ENCODE results near the gene SMIM1.
A peak's percentile ranks its signal among the peaks of the same experiment; 100 is the strongest.

The SMIM1 gene

GRCh38 chr1:3817821-3818597 is 45.5 kb downstream of the SMIM1 start:
- peaks cover 1% of the 10 kb centered on the region for H3K79me1 ChIP-seq (replicated peaks; ENCODE audit: low read length, poor library complexity, severe bottlenecking)
- no peak overlapping the region for H2BK12ac ChIP-seq (ENCODE audit: low read length in 2 of 2)
- no peak overlapping the region for H2AK5ac ChIP-seq (ENCODE audit: low read length, severe bottlenecking)
- no peaks in the 10 kb centered on the region for H3K9me3 ChIP-seq (ENCODE audit: control insufficient read depth, low read length)
- no peak overlapping the region for H3K23ac ChIP-seq (ENCODE audit: low read length in 2 of 2)
- peaks cover 72 to 79% of the 10 kb centered on the region in 2 experiments for H3K36me3 ChIP-seq (ENCODE audit: control insufficient read depth in 1 of 2, insufficient read depth in 2 of 2, low read depth in 1 of 2, low read length in 2 of 2)
- H3K27me3 ChIP-seq (ENCODE audit: control insufficient read depth in 1 of 2, insufficient read depth in 1 of 2, low read length in 2 of 2) = no peaks in the 10 kb centered on the region
- H3K4ac ChIP-seq (ENCODE audit: low read depth in 1 of 2, low read length in 2 of 2) = no peak overlapping the region
- no peak overlapping the region for H4K91ac ChIP-seq (ENCODE audit: low read length)
- no peak overlapping the region for H2BK15ac ChIP-seq (ENCODE audit: low read depth, poor library complexity, severe bottlenecking)
- no peak overlapping the region for H2BK5ac ChIP-seq (ENCODE audit: low read depth, low read length, poor library complexity, severe bottlenecking)
- H4K8ac ChIP-seq (ENCODE audit: low read length) = no peak overlapping the region
- no peak overlapping the region for H2BK120ac ChIP-seq (ENCODE audit: low read depth, low read length)
- H3K4me3 ChIP-seq (ENCODE audit: insufficient read depth in 1 of 2, low read depth in 1 of 2, low read length in 2 of 2) = no peak overlapping the region
- H3K4me1 ChIP-seq (ENCODE audit: control insufficient read depth, insufficient read depth, low read depth, low read length) = peaks cover 13% of the 10 kb centered on the region
- H3K9ac ChIP-seq (ENCODE audit: low read length) = no peak overlapping the region
- DNase-seq = no peak
- WGBS = 95% methylated on average over 27 of the region's 28 CpGs
- no peak overlapping the region for H3K18ac ChIP-seq (ENCODE audit: low read depth in 1 of 2, low read length in 2 of 2)
- H2AFZ ChIP-seq (ENCODE audit: low read depth, low read length) = no peak overlapping the region
- no peak overlapping the region for H3K27ac ChIP-seq (ENCODE audit: low read length, poor library complexity, severe bottlenecking)
- H3K4me2 ChIP-seq (ENCODE audit: low read length, poor library complexity, severe bottlenecking) = no peak overlapping the region
- H3K14ac ChIP-seq (ENCODE audit: low read length in 2 of 2) = no peak overlapping the region

GRCh38 chr1:3819771-3820200 is 47.2 kb downstream of the SMIM1 start:
- Histone ChIP-seq H3K79me1 (replicated peaks; ENCODE audit: low read length, poor library complexity, severe bottlenecking) (peaks cover 1% of the 10 kb centered on the region), H3K36me3 (ENCODE audit: control insufficient read depth in 1 of 2, insufficient read depth in 2 of 2, low read depth in 1 of 2, low read length in 2 of 2) (peaks cover 74 to 84% of the 10 kb centered on the region in 2 experiments), H3K4ac (ENCODE audit: low read depth in 1 of 2, low read length in 2 of 2) (no peak overlapping the region), H4K91ac (ENCODE audit: low read length) (no peak overlapping the region), H3K27me3 (ENCODE audit: control insufficient read depth in 1 of 2, insufficient read depth in 1 of 2, low read length in 2 of 2) (no peaks in the 10 kb centered on the region), H3K27ac (ENCODE audit: low read length, poor library complexity, severe bottlenecking) (no peak overlapping the region), H3K4me2 (ENCODE audit: low read length, poor library complexity, severe bottlenecking) (no peak overlapping the region), H3K9me3 (ENCODE audit: control insufficient read depth, low read length) (no peaks in the 10 kb centered on the region), H3K9ac (ENCODE audit: low read length) (no peak overlapping the region), H2AK5ac (ENCODE audit: low read length, severe bottlenecking) (no peak overlapping the region), H2BK120ac (ENCODE audit: low read depth, low read length) (no peak overlapping the region), H3K23ac (ENCODE audit: low read length in 2 of 2) (no peak overlapping the region), H2BK12ac (ENCODE audit: low read length in 2 of 2) (no peak overlapping the region), H2BK5ac (ENCODE audit: low read depth, low read length, poor library complexity, severe bottlenecking) (no peak overlapping the region), H3K18ac (ENCODE audit: low read depth in 1 of 2, low read length in 2 of 2) (no peak overlapping the region), H4K8ac (ENCODE audit: low read length) (no peak overlapping the region), H2BK15ac (ENCODE audit: low read depth, poor library complexity, severe bottlenecking) (no peak overlapping the region), H3K14ac (ENCODE audit: low read length in 2 of 2) (no peak overlapping the region), H3K4me3 (ENCODE audit: insufficient read depth in 1 of 2, low read depth in 1 of 2, low read length in 2 of 2) (no peak overlapping the region), H2AFZ (ENCODE audit: low read depth, low read length) (no peak overlapping the region), H3K4me1 (ENCODE audit: control insufficient read depth, insufficient read depth, low read depth, low read length) (peaks cover 13% of the 10 kb centered on the region)
- DNase-seq = no peak
- WGBS = 88% methylated on average over 10 of the region's 10 CpGs

- Histone ChIP-seq H3K79me1 (replicated peaks; ENCODE audit: low read length, poor library complexity, severe bottlenecking) (peaks cover 1% of the 10 kb centered on the region), H3K18ac (ENCODE audit: low read depth in 1 of 2, low read length in 2 of 2) (no peak overlapping the region), H3K27ac (ENCODE audit: low read length, poor library complexity, severe bottlenecking) (no peak overlapping the region), H3K36me3 (ENCODE audit: control insufficient read depth in 1 of 2, insufficient read depth in 2 of 2, low read depth in 1 of 2, low read length in 2 of 2) (peaks cover 74 to 82% of the 10 kb centered on the region in 2 experiments), H3K4ac (ENCODE audit: low read depth in 1 of 2, low read length in 2 of 2) (no peak overlapping the region), H2BK12ac (ENCODE audit: low read length in 2 of 2) (no peak overlapping the region), H2BK120ac (ENCODE audit: low read depth, low read length) (no peak overlapping the region), H3K4me1 (ENCODE audit: control insufficient read depth, insufficient read depth, low read depth, low read length) (peaks cover 13% of the 10 kb centered on the region), H3K14ac (ENCODE audit: low read length in 2 of 2) (no peak overlapping the region), H2BK15ac (ENCODE audit: low read depth, poor library complexity, severe bottlenecking) (no peak overlapping the region), H2AFZ (ENCODE audit: low read depth, low read length) (no peak overlapping the region), H4K8ac (ENCODE audit: low read length) (no peak overlapping the region), H3K27me3 (ENCODE audit: control insufficient read depth in 1 of 2, insufficient read depth in 1 of 2, low read length in 2 of 2) (no peaks in the 10 kb centered on the region), H3K9me3 (ENCODE audit: control insufficient read depth, low read length) (no peaks in the 10 kb centered on the region), H2AK5ac (ENCODE audit: low read length, severe bottlenecking) (no peak overlapping the region), H3K4me3 (ENCODE audit: insufficient read depth in 1 of 2, low read depth in 1 of 2, low read length in 2 of 2) (no peak overlapping the region), H3K4me2 (ENCODE audit: low read length, poor library complexity, severe bottlenecking) (no peak overlapping the region), H2BK5ac (ENCODE audit: low read depth, low read length, poor library complexity, severe bottlenecking) (no peak overlapping the region), H3K9ac (ENCODE audit: low read length) (no peak overlapping the region), H4K91ac (ENCODE audit: low read length) (no peak overlapping the region), H3K23ac (ENCODE audit: low read length in 2 of 2) (no peak overlapping the region)
- no peak for DNase-seq
- 97% methylated on average over 5 of the region's 8 CpGs for WGBS
These were observed 47.8 kb downstream of the SMIM1 start for GRCh38 chr1:3820316-3820715.

- Histone ChIP-seq H3K4me3 (ENCODE audit: insufficient read depth in 1 of 2, low read depth in 1 of 2, low read length in 2 of 2) (no peak overlapping the region), H3K18ac (ENCODE audit: low read depth in 1 of 2, low read length in 2 of 2) (no peak overlapping the region), H2BK5ac (ENCODE audit: low read depth, low read length, poor library complexity, severe bottlenecking) (no peak overlapping the region), H2BK15ac (ENCODE audit: low read depth, poor library complexity, severe bottlenecking) (no peak overlapping the region), H3K36me3 (ENCODE audit: control insufficient read depth in 1 of 2, insufficient read depth in 2 of 2, low read depth in 1 of 2, low read length in 2 of 2) (peaks cover 74 to 82% of the 10 kb centered on the region in 2 experiments), H3K14ac (ENCODE audit: low read length in 2 of 2) (no peak overlapping the region), H3K4me2 (ENCODE audit: low read length, poor library complexity, severe bottlenecking) (no peak overlapping the region), H2BK12ac (ENCODE audit: low read length in 2 of 2) (no peak overlapping the region), H3K27ac (ENCODE audit: low read length, poor library complexity, severe bottlenecking) (peak overlapping the region; percentile 28), H3K27me3 (ENCODE audit: control insufficient read depth in 1 of 2, insufficient read depth in 1 of 2, low read length in 2 of 2) (no peaks in the 10 kb centered on the region), H3K9ac (ENCODE audit: low read length) (no peak overlapping the region), H2AFZ (ENCODE audit: low read depth, low read length) (no peak overlapping the region), H3K9me3 (ENCODE audit: control insufficient read depth, low read length) (no peaks in the 10 kb centered on the region), H3K79me1 (replicated peaks; ENCODE audit: low read length, poor library complexity, severe bottlenecking) (peaks cover 1% of the 10 kb centered on the region), H3K4me1 (ENCODE audit: control insufficient read depth, insufficient read depth, low read depth, low read length) (peaks cover 15% of the 10 kb centered on the region), H3K23ac (ENCODE audit: low read length in 2 of 2) (peak overlapping the region in 1 of 2 experiments; percentile 47), H2BK120ac (ENCODE audit: low read depth, low read length) (no peak overlapping the region), H4K91ac (ENCODE audit: low read length) (no peak overlapping the region), H3K4ac (ENCODE audit: low read depth in 1 of 2, low read length in 2 of 2) (no peak overlapping the region), H4K8ac (ENCODE audit: low read length) (no peak overlapping the region), H2AK5ac (ENCODE audit: low read length, severe bottlenecking) (no peak overlapping the region)
- 93% methylated on average over 6 of the region's 6 CpGs for WGBS
- DNase-seq = no peak
These were observed 48.5 kb downstream of the SMIM1 start for GRCh38 chr1:3821004-3821403.

All from mesenchymal stem cell (in vitro differentiated cells and primary cell).